GM18870 (cell line): ENCODE measurements around the gene PPP1R1B.
"Not testable (repeated sequence)": the region's sequence is repeated elsewhere in the genome, so short reads cannot be mapped to it uniquely, and the experiment has no call there.

Experiments
- ATAC-seq: cut with Tn5 transposase; IDR thresholded peaks from one replicate; pipeline ENCODE4 v1.9.1; 2021; ENCODE audit warnings: moderate library complexity; ENCODE audit not compliant: unreplicated experiment

PPP1R1B gene

DNA sequence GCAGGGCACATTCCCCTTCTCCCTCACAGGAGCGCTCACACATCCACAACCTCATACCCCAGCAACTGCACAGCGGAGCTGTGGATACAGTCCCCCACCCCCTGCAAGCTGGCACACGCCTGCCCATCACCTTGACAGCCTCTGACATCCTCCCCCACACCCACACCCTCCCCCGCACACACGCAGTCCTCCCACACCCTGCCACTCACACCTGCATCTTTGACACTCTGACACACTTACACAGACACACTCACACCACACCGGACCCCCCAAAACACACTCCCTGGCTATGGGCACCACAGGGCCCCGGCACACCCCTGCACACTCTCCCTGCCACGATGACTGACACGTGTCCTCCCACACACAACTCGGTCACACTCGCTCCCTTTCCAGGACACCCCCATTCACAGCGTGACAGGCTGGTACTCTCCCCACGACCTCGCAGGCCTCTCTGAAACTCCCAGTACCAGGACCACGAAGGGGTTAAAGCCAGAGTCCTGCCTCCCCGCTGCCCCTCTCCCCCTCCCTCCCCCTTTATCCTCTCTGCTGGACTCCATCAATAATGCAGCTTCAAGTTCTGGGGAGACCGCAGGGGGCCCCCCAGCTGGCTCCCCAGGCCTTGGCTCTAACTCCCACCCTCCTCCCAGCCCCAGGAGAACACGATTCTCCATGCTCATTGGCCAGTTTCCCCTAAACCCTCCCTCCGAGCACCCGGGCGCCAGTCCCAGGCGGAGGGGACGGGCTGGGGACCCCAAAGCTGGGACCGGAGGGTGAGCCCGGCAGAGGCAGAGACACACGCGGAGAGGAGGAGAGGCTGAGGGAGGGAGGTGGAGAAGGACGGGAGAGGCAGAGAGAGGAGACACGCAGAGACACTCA is at the start of gene PPP1R1B:
PPP1R1B (plus strand) TSS at position 782 of the 876 bp plus-strand sequence. CDS start 441 bp downstream, outside the sequence.
- ATAC-seq = no peak

DNA sequence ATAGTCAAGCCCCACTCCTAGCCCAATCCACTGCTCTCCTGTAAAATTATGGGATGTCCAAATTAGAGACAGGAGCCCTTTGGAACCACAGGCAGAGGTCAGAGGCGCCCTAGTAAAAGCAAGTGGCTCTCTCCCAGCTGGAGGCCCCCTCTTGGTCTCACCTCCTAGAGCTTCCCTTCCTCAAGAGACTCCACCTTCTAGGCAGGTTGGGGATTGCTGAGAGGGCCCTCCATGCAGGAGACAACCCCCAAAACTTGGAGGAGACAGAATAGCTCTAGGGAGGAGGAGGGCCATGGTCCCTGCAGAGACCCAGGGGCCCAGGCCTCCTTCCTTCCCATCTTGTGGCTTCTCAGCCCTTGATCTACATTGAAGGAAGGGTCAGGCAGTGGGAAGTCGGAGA is 48.5 kb upstream of the PPP1R1B start:
- ATAC-seq = no peak

DNA sequence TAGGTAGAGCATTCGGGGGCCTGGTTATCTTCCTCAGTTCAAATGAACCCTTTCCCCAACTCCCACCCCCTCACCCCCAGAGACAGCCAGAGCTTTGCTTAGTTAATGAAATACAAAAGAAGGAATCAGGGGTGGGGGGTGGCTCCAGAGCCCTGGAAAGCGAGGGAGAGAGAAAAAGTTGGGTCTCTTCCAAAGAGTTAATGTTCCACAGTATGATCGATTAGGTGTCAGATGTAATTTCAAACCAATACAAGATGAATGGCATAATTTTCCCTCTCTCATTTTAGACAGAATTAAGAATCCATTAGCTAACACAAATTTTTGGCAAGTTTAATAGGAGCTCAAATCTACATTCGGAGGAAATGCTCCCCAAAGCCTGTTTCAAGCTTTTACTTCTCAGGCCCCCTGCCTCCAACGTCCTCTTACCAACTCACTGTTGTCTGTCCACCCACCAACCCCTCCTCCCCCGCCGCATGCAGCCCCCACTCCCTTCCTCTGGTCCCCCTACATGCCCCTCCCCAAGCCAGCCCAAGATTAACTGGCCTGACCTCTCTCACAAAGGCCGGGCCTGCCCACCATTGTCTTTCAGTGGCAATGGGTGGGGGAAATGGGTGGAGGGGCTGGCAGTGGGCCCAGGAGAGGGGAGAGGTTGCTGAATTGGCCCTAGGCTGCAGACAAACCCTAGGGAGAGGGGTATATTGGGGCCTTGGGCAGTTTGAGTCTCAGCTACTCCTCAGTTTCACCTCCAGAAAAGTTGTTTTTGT is 47.3 kb upstream of the PPP1R1B start:
- no peak for ATAC-seq

DNA sequence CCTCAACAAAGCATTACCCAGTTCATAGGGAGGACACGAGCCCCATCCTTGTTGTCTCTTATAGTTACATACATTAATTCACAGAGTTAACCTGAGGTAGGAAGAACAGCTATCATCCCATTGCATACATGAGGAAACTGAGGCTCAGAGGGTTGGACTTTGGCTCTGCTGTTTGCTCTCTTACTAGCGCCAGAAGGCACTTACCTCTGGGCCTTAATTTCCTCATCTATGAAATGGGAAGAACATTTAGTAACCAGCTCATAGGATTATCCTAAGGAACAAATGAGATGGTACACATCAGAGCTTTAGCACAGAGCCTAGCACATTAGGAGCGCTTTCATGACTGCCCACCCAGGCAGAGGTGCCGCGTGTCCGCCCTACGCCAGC is 46.7 kb upstream of the PPP1R1B start:
- ATAC-seq = no peak

DNA sequence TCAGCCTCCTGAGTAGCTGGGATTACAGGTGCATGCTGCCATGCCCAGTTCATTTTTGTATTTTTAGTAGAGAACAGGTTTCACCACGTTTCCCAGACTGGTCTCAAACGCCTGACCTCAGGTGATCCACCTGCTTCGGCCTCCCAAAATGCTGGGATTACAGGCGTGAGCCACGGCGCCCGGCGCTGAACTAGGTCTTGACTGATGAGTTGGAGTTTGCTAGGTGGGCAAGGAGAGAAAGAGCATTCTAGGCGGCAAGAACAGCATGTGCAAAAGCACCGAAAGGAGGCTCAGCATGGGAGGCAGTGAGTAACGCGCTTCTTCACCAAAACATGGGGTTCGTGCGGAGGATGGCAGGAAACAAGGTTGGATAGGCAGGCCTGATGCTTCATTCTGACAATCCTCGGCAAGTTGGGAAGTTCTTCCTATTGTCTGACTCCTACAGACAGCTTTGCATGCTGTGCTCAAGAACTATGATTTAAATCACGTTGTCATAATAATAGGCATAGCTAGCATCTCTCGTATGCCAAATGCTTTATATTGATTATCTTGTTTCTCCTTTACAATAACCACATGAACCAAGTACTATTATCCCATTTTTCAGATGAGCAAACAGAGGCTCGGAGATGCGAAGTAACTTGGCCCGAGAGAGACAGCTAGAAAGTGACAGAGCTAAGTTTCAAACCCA is 45.5 kb upstream of the PPP1R1B start:
- no peak for ATAC-seq

DNA sequence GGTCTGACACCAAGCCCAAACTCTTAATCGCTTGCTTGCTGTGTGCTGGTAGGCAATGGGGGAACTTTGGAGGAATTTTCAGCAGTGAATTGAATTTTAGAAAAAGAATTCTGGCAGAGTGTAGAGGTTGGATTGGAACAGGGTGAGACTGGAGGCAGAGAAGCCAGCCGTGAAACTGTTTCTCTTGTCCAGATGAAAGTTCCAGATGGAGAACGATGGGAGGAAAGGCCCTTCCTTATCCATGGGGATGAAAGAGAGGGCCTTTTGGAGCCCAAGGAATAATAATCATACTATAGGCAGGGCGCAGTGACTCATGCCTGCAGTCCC is 45.0 kb upstream of the PPP1R1B start:
- ATAC-seq = no peak

DNA sequence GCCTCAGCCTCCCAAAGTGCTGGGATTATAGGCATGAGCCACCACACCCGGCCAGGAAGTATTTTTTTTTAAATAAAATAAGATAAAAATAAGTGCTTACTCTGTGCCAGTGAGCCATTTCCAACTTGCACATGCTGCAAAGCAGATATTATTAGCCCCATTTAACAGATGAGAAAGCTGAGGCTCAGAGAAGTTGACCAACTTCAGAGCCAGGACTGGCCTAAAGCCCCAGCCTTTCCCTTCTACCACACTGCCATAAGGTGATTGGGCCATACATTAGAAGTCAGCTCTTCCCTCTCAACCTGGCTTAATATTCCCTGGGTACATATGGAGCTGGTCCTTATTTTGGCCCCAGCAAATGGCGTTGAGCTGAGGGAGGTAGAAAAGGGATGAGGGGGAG is 44.1 kb upstream of the PPP1R1B start:
- ATAC-seq = no peak

DNA sequence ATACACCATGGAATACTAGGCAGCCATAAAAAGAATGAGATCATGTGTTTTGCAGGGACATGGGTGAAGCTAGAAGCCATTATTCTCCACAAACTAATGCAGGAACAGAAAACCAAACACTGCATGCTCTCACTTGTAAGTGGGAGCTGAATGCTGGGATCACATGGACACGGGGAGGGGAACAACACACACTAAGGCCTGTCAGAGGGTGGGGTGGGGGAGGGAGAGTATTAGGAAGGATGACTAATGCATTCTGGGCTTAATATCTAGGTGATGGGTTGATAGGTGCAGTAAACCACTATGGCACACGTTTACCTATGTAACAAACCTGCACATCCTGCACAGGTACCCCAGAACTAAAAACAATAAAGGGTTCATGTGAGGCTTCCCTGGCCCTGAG is 36.6 kb upstream of the PPP1R1B start:
- ATAC-seq = not testable (repeated sequence)

DNA sequence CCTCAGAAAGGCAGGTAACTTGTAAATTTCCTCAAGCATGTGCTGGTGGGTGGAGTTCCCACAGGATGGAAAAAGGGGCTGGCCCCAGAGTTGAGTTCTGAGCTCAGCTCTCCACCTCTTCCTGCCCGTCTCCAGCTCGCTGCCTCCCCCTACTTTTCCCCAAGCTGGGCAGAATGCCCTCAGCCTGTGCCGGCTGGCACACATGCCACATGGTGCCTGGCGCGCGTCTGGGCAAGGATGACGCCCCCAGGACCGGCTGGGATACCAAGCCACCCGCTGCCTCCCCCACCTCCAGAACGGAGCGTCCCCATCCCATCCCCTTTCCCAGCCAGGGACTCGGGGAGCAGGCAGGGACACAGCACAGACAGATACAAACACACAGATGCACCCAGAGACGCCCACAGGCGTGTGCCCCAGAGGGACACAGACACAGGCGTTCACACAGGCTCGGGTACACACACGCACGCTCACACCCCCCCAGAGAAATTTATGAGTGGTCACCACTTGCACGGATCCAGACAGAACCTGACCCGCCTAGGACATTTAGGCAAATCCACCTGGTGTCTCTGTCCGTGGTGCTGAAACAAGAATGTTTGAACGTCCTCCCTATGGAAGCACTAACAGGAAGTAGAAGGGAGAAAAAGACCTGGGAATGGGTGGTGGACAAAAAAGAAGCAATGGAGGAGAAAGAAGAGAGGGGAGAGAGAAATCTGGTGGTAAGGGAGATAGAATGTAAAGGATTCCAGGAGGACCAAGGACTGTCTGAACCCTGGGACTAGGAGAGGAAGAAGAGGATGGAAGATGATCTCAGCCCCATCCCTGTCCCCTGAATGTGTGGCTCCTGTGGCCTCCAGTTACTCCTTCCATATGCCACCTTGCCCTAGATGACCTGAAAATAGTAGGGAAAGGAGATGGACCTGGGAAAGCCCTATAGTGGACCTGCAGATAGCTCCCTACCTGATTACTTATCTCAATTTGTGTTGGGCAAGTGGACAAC is 34.5 kb upstream of the PPP1R1B start:
- no peak for ATAC-seq

DNA sequence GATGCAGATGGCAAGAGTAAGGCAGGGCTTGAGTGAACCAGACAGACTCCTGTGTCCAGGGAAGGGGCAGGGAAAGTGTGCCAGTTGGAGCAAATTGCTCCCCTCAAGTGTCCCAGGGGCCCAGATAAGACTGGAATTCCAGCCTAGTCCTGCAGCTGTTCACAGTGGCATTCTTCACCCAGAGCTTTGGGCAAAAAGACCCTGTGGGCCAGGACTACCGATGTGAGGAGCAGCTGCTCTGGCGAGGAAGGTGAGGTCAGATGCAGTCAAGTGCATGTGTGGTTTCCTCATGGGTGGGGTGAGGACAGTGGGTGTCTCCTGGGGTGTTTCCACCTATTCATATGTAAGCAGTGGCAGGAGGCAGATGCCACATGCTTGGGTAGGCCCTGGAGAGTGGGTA is 33.4 kb upstream of the PPP1R1B start:
- no peak for ATAC-seq

DNA sequence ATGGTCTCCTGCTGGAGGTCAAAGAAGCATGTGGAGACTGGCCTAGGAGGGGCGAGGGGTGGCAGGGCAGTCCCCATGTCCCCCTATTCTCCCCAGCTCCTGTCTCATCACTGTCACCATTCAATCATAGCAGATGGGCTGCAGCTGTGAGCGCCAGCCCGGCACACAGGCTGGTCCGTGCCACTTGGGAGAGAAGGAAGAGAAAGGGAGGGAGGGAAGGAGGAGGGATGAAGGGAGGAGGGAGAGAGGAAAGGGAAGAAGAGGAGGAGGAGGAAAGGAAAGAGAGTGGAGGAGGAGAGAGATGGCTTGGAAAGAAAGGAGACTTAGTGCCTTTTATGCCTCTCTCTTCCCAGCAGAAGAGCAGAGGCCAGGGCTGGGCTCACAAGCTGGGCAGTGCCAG is 31.5 kb upstream of the PPP1R1B start:
- no peak for ATAC-seq

DNA sequence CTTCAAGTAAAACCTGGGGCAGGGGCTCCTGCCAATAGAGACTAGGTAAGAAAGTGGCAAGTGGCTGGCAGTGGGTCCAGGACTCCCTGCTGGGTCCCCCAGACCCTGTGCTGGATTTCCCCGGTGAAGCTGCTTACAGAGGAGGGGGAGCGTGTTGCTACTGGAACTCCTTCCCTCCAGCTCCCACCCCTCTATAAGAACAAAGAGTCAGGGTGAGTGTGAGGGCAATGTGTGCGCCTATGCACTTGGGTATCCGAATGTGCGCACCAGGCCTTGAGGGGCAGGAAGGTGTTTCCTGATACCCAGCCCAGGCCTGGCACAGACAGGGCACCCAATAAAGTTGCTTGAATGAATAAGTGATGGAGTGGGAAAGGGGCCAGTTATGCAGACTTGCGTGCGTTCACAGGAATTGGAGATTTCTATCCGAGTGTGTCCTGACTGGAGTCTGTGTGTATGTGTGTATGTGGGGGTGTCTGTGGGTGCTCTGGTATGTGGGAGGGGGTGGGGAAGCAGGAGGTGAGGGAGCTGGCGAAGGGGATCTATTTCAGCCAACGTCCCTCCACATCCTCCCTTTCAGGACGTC is 30.7 kb upstream of the PPP1R1B start:
- no peak for ATAC-seq

DNA sequence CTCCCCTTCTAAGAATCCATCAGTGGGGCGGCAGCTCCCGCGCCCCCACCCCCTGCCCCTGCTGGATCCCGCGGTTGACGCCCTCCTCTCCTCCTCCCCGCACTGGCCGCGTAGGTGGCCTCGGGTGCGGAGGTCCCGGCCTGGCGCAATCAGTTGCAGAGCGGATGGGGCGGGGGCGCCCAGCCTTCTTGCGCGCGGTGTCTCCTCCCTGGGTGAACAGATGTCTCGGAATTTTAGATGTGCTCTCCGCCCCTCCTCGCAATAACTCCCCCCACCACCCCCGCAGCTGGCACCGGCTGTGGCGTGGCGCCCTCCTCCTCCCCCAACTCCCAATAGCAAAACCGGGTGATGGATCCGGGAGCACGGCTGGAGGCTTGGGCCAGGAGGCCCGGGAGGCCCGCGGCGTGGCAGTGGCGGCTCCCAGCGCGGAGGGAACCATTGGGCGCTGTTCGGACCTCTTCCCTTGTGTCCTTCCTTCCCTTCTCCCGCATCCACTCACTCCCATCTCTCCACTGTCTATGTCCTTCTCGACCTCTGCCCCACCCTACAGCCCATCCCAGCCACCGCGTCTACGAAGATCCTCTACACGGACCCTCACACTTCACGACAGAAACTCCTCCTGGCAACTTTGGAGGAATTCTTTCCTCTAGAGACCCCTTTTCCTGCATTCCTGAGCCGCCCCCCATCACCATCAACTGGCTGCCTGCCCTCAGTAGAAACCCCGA is 30.0 kb upstream of the PPP1R1B start:
- ATAC-seq = no peak

DNA sequence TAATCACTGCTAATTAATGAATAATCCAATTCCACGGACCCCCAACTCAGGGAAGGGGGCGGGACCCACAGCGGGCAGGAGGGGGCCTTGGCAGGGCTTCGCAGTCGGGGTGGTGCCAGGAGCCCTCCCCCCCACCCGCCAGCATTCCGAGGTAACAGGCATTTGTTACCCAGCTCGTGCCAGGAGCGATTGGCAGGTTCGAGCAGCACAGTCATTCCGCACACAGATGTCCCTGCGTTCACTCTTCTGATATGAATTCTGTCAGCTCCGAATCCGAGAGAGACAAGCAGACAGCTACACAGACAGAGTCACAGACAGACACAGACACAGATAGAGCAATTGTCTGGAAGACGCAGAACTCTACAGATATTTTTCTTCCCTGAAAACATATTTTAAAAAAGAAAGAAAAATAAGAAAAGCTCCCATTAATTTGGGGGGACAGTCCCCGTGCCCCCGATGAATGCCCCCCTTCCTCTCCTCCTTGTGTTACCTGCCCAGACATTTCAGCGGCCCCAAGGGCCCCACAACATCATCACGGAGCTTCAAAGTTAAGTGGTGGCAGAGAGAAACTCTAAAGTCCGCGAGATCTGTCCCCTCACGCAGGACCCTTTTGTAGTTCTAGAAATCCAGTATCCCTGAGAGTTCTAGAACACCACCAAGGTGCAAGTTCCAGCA is 29.2 kb upstream of the PPP1R1B start:
- ATAC-seq = no peak

DNA sequence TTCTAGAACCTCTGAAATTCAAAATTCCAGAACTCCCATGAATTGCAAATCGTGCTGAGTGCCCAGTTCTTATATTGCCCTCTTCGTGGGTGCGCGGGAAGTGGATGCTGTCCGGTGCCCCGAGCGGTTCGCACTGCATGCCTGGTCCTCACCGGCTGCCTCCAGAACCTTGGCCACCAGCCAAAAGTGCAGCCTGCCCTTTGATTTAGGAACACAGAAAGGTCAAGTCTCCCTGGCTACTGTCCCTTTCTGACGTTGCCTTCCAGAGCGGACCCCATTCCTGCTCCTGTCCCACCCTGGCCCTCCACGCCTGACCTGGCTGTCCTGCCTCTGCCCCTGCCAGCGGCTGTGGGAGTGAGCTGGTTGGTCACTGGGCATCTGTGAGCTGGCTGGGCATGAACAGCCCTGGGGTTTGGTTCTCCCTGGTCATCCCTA is 28.7 kb upstream of the PPP1R1B start:
- ATAC-seq = no peak

DNA sequence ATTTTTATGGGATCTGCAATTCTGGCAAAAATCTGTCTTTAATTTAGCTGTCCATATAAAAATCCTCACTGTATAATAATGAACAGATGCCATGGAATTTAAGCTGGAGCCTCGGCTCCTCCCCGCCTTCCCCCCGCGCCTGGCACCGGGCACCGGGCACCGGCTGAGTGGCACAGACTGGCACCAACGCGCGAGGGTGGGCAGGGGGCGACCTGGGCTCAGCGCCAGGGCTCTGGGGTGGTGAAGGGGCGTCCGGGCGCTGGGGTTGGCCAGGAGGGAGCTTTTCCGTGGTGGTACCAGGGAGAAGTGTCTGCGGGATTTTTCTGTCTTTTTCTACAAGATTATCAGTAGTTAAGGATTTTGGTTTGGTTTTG is 28.1 kb upstream of the PPP1R1B start:
- ATAC-seq = no peak

DNA sequence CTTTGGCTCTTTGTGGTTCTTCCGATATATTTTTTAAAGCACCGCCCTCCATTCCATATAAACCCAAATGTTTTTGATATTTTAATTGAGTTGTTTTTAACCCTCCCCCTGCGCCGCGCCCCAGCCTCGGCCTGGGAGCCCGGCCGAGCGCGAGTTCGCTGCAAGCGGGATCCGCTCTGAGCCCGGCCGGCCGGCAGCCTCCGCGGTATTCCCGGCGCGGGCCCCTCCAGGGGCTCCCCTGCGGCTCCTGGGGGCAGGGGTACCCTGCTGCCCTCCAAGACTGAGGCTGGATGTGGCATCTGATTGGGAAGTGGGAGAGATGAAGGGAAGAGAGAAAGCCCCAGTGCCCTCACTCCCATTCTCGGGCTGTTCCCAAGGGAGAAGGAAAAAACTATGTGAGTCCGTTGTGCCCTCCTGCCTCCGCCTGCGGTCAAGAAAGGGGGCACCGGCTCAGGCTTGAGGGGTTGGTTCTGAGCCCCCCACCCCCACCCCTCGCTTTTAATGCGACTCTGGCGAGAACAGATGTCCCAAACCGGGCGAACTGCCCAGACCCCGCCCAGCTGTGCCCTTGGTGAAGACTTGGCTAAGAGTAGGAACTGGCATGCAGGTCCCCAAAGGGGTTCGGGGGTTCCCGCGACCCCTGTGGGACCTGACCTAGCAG is 27.6 kb upstream of the PPP1R1B start:
- no peak for ATAC-seq

DNA sequence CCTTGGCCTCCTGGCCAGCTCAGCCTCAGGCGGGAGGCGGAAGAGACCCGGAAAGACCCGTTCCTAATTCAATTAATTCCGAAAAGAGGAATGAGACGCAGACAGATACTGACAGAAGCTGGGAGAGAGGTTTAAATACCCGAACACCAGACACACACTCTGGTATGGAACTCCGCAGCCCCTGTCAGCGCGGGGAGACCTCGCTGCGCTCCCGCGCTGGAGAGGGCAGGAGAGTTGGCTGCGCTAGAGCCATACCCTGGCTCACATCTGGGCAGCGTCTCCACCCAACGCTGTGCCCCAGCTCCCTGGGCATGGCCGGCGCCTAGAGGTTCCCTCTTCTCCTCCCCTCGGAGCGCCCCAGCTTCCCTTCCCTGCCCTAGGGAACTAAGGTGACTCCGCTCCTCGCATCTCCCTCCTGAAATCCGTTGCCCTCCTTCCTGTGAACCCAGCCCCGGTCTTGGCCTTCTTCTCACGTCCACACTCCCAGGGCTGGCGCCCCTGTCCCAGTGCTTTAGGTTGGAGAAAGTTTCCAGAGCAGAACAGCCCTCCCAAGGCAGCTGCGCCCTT is 27.0 kb upstream of the PPP1R1B start:
- no peak for ATAC-seq
